Neural progenitor cell (in vitro differentiated cells): ENCODE measurements around the gene SMAGP. TPM values are rescaled to one million over a fixed set of nuclear protein-coding genes. Genes with fewer than 3 reads are reported as not detected.
"Not testable (repeated sequence)": the region's sequence is repeated elsewhere in the genome, so short reads cannot be mapped to it uniquely, and the experiment has no call there.

Experiments
- DNase-seq: peaks from one replicate; pipeline ENCODE4 v3.0.0-alpha.2; 2016; ENCODE audit warnings: low spot score
- H2AFZ ChIP-seq: fragments of 200-600 bp; sonication (generic); replicated peaks from 2 replicates; pipeline ENCODE4 v1.6.1; 2016; ENCODE audit warnings: antibody characterized with exemption
- H3F3A ChIP-seq: fragments of 200-600 bp; sonication (generic); 2 replicates; pipeline ENCODE4 v1.6.1; 2016; ENCODE audit warnings: antibody characterized with exemption, low read depth
- H3K27ac ChIP-seq: fragments of 200-600 bp; sonication (generic); 2 replicates; pipeline ENCODE4 v1.5.1; 2016; ENCODE audit warnings: mild to moderate bottlenecking
- H3K27me3 ChIP-seq: fragments of 200-600 bp; sonication (generic); 2 replicates; pipeline ENCODE4 v1.6.1; 2016; ENCODE audit warnings: mild to moderate bottlenecking, moderate library complexity
- H3K36me3 ChIP-seq: fragments of 200-600 bp; sonication (generic); 2 replicates; pipeline ENCODE4 v1.5.1; 2016
- H3K4me1 ChIP-seq: fragments of 200-600 bp; sonication (generic); 2 replicates; pipeline ENCODE4 v1.6.1; 2016; ENCODE audit warnings: mixed run types
- H3K4me2 ChIP-seq: fragments of 200-600 bp; sonication (generic); 2 replicates; pipeline ENCODE4 v1.6.1; 2016
- H3K4me3 ChIP-seq: fragments of 200-600 bp; sonication (generic); 2 replicates; pipeline ENCODE4 v1.5.1; 2016
- H3K79me2 ChIP-seq: fragments of 200-600 bp; sonication (generic); 2 replicates; pipeline ENCODE4 v1.6.1; 2016; ENCODE audit warnings: low read depth
- H3K9ac ChIP-seq: fragments of 200-600 bp; sonication (generic); 2 replicates; pipeline ENCODE4 v1.6.1; 2016
- H3K9me3 ChIP-seq: fragments of 200-600 bp; sonication (generic); 2 replicates; pipeline ENCODE4 v1.5.1; 2016; ENCODE audit warnings: low read depth
- H4K20me1 ChIP-seq: fragments of 200-600 bp; sonication (generic); 2 replicates; pipeline ENCODE4 v1.6.1; 2016; ENCODE audit warnings: low read depth
- H3K27ac Mint-ChIP-seq: 3 replicates; pipeline ENCODE4 v1.8.0; 2021; ENCODE audit warnings: mixed read lengths
- H3K27me3 Mint-ChIP-seq: 2 replicates; pipeline ENCODE4 v1.8.0; 2022; ENCODE audit warnings: low read depth, mild to moderate bottlenecking, inconsistent platforms, moderate library complexity, mixed read lengths; ENCODE audit not compliant: insufficient read depth
- H3K36me3 Mint-ChIP-seq: 3 replicates; pipeline ENCODE4 v1.8.0; 2021; ENCODE audit warnings: mixed read lengths
- H3K4me1 Mint-ChIP-seq: 3 replicates; pipeline ENCODE4 v1.8.0; 2021; ENCODE audit warnings: mixed read lengths
- H3K4me3 Mint-ChIP-seq: 3 replicates; pipeline ENCODE4 v1.8.0; 2021; ENCODE audit warnings: mild to moderate bottlenecking, moderate library complexity, mixed read lengths
- H3K9me3 Mint-ChIP-seq: 3 replicates; pipeline ENCODE4 v1.8.0; 2020; ENCODE audit warnings: mixed read lengths
- EZH2 ChIP-seq: fragments of 200-600 bp; sonication (generic); IDR thresholded peaks from 2 replicates; pipeline ENCODE4 v1.6.1; 2017; ENCODE audit warnings: antibody characterized with exemption, mild to moderate bottlenecking, moderate library complexity
- EZH2phosphoT487 ChIP-seq: fragments of 200-600 bp; sonication (generic); IDR thresholded peaks from 2 replicates; pipeline ENCODE4 v1.6.1; 2017; ENCODE audit warnings: antibody characterized with exemption
- total RNA-seq: library from RNA; depleted of rRNA; stranded (reverse); fragments of >200 nt; gene quantifications from 2 replicates; pipeline ENCODE4 v1.2.3, GENCODE V29; 2015; ENCODE audit warnings: low replicate concordance
- TF ChIP-seq, protein P1 (sequence below): fragments of 200-600 bp; sonication (generic); IDR thresholded peaks from 2 replicates; pipeline ENCODE4 v1.5.1; 2017; ENCODE audit warnings: antibody characterized with exemption, mild to moderate bottlenecking

Gene SMAGP
- total RNA-seq, 1 donor from 2014 or later, result 19.0 TPM

DNA sequence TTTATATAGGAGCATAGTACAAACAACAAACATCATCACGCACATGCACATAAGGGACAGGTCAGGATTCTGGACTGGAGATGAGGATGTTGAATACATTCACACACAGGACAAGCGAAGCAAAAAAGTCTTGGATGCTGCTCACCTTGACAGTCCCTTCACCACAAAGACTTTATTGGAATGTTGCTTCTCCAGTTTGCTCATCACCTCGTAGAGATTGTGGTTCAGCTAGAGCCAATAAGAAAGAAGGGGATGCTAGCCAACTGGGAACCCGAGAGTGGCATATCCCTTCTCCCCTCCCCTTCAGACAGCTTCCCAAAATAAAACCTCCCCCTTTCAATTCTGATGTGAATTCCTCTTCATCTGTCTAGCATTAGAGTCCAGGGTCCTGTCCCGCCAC is 25.4 kb upstream of the SMAGP start:
- H3K4me3 Mint-ChIP-seq, result no peak overlapping the region
- no peak for DNase-seq

DNA sequence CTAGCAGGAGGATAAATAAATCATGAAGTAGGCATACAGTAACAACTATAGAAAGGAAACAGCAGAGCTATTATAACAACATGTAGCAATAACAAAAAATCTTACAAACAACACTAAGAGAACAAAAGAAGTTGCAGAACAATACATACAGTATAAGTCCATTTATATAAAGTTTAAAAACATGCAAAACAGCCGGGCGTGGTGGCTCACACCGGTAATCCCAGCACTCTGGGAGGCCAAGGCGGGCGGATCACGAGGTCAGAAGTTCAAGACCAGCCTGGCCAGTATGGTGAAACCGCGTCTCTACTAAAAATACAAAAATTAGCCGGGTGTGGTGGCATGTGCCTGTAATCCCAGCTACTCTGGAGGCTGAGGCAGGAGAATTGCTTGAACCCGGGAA is 23.9 kb upstream of the SMAGP start:
- not testable (repeated sequence) for H3K27me3 Mint-ChIP-seq, H4K20me1 ChIP-seq, H3K9me3 ChIP-seq, H2AFZ ChIP-seq, H3K79me2 ChIP-seq, H3K4me3 ChIP-seq, H3K4me1 Mint-ChIP-seq, H3K27ac Mint-ChIP-seq, H3K4me2 ChIP-seq, DNase-seq, H3F3A ChIP-seq, H3K27ac ChIP-seq, H3K27me3 ChIP-seq, H3K9me3 Mint-ChIP-seq, H3K36me3 ChIP-seq, H3K9ac ChIP-seq, H3K4me3 Mint-ChIP-seq, H3K36me3 Mint-ChIP-seq
- peaks cover 13% of the 10 kb centered on the region for H3K4me1 ChIP-seq

More for the DNA sequence above, 25.4 kb upstream of the SMAGP start:
- H3K79me2 ChIP-seq, result no peaks in the 10 kb centered on the region
- no peaks in the 10 kb centered on the region for H4K20me1 ChIP-seq
- no peak overlapping the region for H3K4me2 ChIP-seq
- peaks cover 13% of the 10 kb centered on the region for H3K4me1 ChIP-seq
- peaks cover 6% of the 10 kb centered on the region for H3K4me1 Mint-ChIP-seq
- H3K9me3 ChIP-seq, result no peaks in the 10 kb centered on the region
- H3K4me3 ChIP-seq, result no peak overlapping the region
- H3K27me3 Mint-ChIP-seq, result peaks cover 2% of the 10 kb centered on the region
- H3K27me3 ChIP-seq, result no peaks in the 10 kb centered on the region
- no peaks in the 10 kb centered on the region for H3K36me3 Mint-ChIP-seq
- H2AFZ ChIP-seq, result no peak overlapping the region
- H3K9ac ChIP-seq, result no peak overlapping the region
- no peaks in the 10 kb centered on the region for H3K36me3 ChIP-seq
- no peak overlapping the region for H3K27ac ChIP-seq
- H3K9me3 Mint-ChIP-seq, result no peaks in the 10 kb centered on the region
- H3K27ac Mint-ChIP-seq, result no peak overlapping the region
- TF ChIP-seq, protein P1, sequence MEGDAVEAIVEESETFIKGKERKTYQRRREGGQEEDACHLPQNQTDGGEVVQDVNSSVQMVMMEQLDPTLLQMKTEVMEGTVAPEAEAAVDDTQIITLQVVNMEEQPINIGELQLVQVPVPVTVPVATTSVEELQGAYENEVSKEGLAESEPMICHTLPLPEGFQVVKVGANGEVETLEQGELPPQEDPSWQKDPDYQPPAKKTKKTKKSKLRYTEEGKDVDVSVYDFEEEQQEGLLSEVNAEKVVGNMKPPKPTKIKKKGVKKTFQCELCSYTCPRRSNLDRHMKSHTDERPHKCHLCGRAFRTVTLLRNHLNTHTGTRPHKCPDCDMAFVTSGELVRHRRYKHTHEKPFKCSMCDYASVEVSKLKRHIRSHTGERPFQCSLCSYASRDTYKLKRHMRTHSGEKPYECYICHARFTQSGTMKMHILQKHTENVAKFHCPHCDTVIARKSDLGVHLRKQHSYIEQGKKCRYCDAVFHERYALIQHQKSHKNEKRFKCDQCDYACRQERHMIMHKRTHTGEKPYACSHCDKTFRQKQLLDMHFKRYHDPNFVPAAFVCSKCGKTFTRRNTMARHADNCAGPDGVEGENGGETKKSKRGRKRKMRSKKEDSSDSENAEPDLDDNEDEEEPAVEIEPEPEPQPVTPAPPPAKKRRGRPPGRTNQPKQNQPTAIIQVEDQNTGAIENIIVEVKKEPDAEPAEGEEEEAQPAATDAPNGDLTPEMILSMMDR, result no peak
- TF ChIP-seq EZH2phosphoT487 (no peak), EZH2 (no peak)
- peaks cover 5% of the 10 kb centered on the region for H3F3A ChIP-seq

DNA sequence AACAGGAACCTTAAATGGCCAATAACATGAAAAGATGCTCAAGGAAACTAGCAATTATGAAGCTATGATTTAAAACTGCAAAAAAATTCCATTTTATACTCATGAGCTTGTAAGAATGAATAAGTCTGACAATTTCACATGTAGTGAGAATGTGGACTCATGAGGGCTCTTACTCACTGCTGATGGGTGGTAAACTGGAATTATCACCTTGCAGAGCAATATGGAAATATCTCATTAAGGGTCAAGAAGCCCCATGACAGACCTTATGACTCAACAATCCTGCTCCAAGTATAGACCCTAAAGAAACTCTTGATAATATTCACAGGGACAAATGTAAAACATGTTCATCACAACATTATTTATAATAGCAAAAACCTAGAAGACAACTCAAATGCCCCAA is 23.5 kb upstream of the SMAGP start:
- Histone ChIP-seq H3K4me2 (no peak overlapping the region), H3K27ac (no peak overlapping the region), H4K20me1 (no peaks in the 10 kb centered on the region), H3K36me3 (no peaks in the 10 kb centered on the region), H3K4me3 (no peak overlapping the region), H3K9ac (no peak overlapping the region), H3K79me2 (no peaks in the 10 kb centered on the region), H3K27me3 (no peaks in the 10 kb centered on the region), H3K9me3 (no peaks in the 10 kb centered on the region), H2AFZ (no peak overlapping the region), H3F3A (peaks cover 5% of the 10 kb centered on the region), H3K4me1 (peaks cover 13% of the 10 kb centered on the region)
- no peak for DNase-seq
- TF ChIP-seq EZH2phosphoT487, result no peak
- TF ChIP-seq, protein P1, result no peak
- TF ChIP-seq EZH2, result no peak
- Mint-ChIP-seq H3K4me3 (no peak overlapping the region), H3K4me1 (peaks cover 6% of the 10 kb centered on the region), H3K27me3 (peaks cover 5% of the 10 kb centered on the region), H3K36me3 (no peaks in the 10 kb centered on the region), H3K27ac (no peak overlapping the region), H3K9me3 (no peaks in the 10 kb centered on the region)

DNA sequence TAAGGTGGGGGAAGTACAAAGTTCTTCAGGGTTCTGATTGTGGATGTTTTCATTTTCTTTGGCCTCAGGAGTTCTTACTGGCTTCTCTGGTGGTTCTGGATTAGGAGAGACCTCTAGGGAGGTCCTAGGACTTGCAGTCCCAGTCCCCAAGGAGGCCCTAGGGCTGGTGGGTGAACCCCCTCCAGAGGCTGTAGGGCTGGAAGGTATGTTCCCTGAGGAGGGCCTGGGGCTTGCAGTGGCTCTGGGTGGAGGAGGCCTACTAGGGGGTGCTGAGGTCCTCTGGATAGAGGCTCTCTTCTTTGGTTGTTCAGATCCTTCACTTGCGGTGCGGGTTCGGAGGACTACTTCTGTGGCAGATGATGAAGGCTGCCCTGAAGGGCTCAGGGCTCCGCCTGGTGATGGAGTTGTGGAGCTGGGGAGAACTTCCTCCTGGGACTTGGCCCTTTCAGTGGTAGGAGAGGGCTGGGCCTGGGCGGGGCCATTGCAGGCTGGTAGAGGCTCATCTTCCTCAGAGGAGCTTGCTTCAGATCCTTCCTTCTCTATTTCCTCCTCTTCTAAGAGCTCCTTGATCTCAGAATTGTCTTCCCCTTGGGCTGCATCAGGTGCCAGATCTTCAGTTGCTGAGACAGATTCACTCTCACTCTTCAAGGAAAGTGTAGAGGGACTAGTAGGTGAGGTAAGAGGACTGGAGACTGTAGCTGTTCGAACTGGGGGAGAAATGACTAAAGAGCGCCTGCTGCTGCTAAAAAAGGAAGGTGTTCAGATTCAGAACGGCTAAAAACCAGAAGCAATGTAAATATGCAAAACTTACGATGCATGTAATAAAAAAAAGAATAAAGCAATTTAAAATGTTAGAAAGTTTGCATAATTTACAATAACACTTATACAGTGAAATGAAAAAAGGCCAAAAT is 21.6 kb upstream of the SMAGP start:
- not testable (repeated sequence) for H3K4me1 Mint-ChIP-seq, H3K27me3 Mint-ChIP-seq, H3K27me3 ChIP-seq, H3K27ac ChIP-seq, H3K9me3 Mint-ChIP-seq, H3K4me1 ChIP-seq, H3K36me3 Mint-ChIP-seq, H3K4me3 Mint-ChIP-seq, H3K9me3 ChIP-seq, H3K9ac ChIP-seq, H3F3A ChIP-seq, H3K79me2 ChIP-seq, H3K4me2 ChIP-seq, H3K4me3 ChIP-seq, DNase-seq, H4K20me1 ChIP-seq, H3K36me3 ChIP-seq
- H2AFZ ChIP-seq, result peak overlapping the region; percentile 82
- H3K27ac Mint-ChIP-seq, result peak overlapping the region; percentile 43
